Stimulated activated effector memory CD8-positive, alpha-beta T cell treated with anti-CD3 and anti-CD28 coated beads, Interleukin-12 subunit alpha, Interleukin-12 subunit beta, amount 100 ng/mL, for 72 hours (primary cell): ENCODE measurements around the gene RFNG.

Experiments
- ATAC-seq: fragments of 150-1000 bp; cut with Tn5 transposase; 2 replicates; pipeline ENCODE4 v1.10.0; 2021
- DNase-seq, 2 donors: peaks; one replicate each; pipeline ENCODE4 v3.0.0; 2021 to 2022; ENCODE audit warnings: low spot score in 2 of 2
- H3K27ac Mint-ChIP-seq: one replicate; pipeline ENCODE4 v1.8.0; 2022; ENCODE audit warnings: mild to moderate bottlenecking, mixed read lengths
- H3K36me3 Mint-ChIP-seq: one replicate; pipeline ENCODE4 v1.8.0; 2022; ENCODE audit warnings: mild to moderate bottlenecking, mixed read lengths
- H3K4me1 Mint-ChIP-seq: one replicate; pipeline ENCODE4 v1.8.0; 2022; ENCODE audit warnings: mixed read lengths
- H3K4me3 Mint-ChIP-seq: one replicate; pipeline ENCODE4 v1.8.0; 2022; ENCODE audit warnings: mild to moderate bottlenecking, mixed read lengths
- H3K9me3 Mint-ChIP-seq: one replicate; pipeline ENCODE4 v1.8.0; 2022; ENCODE audit warnings: mixed read lengths

The RFNG gene

DNA sequence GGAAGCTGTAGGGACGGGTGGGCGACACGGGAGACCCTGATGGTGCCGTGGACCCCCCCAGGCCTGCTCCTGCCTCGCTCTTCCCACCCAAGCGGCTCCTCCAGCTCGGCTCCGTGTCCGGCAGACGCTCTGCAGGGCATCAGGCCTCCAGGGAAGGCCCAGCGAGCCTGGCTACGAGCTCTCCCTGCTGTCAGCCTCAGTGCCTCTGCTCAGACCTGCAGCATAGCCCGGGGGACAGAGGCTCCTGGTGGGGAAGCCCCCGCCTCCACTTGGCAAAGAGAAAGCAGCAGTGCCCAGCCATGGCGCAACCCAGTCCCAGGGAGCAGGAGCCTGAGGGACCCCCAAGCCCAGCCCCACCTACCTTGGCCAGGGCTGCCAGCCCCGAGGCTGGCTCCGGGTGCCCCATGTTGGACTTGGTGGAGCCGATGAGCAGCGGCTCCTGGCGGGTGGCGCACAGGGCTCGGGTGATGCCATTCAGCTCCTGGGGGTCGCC, 40.5 kb upstream of the RFNG start:
- Mint-ChIP-seq H3K27ac (no peak overlapping the region), H3K36me3 (peaks cover 96% of the 10 kb centered on the region), H3K9me3 (no peaks in the 10 kb centered on the region), H3K4me1 (peaks cover 15% of the 10 kb centered on the region), H3K4me3 (no peak overlapping the region)
- ATAC-seq, result no peak
- no peak for DNase-seq

DNA sequence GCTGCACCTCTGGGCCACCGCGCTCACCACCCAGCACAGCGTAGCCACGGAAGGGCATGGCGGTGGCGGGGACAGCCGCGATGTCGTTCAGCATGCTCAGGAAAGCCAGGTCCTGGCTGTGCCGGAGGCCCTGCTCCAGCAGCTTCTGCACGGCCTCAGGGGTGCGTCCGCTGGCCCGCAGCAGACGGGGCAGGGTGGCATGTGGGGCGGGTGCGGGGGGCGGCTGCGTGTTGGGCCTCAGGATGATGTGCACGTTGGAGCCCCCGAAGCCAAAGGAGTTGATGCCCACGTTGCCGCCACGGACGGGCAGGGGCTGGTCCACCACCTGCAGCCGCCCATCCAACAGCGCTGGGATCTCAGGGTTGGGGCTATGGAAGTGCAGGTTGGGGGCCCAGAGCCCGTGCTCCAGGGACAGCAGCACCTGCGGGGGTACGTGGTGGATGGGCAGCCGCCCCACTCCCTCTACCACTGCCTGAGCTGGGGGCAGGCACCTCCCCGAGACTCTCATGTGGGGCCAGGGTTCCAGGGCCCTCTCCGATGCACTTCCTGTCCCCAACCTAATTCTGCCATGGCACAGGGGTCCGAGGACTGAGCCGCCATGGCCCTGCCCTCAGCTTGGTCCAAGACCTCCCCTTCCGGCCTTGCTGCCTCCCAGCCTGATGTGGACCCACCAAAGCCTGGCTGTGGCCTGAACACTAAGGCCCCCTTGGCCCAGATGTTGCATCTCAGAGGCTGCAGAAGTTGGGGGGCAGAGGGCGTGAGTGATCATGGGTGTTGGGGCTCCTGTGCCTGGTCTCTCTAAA, 39.9 kb upstream of the RFNG start:
- DNase-seq (no peak), ATAC-seq (no peak)
- Mint-ChIP-seq H3K36me3 (peaks cover 96% of the 10 kb centered on the region), H3K9me3 (no peaks in the 10 kb centered on the region), H3K4me3 (no peak overlapping the region), H3K4me1 (peaks cover 12% of the 10 kb centered on the region), H3K27ac (no peak overlapping the region)

DNA sequence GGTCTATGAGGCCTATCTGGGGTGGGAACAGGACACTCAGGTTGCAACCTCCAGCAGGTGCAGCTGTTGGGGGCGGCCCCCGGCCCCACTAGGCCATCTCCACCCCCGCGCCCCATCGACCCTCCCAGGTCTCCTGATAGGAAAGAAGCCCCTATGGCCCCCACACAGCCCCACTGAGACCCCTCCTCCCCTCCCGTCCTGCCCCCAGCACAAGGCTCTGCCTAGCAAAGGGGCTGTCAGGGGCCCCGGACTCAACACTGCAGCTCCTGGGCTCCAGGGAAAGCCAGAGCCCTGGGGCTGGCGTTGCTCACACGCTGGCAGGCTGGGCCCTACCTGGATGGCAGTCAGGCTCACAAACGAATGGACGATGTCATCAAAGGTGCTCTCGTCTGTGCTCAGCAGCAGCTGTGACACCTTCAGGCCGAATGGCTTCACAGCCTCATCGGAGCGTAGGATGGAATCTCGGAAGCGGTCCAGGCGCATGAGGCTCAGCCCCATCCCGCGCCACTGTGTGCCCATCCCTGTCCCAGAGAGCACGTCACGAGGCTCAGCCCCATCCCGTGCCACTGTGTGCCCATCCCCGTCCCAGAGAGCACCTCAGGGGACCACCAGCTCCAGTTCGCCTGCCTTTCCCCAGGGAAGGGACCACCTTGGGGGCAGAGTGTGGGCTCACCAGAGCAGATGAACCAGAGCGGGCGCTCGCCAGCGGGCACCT, 39.1 kb upstream of the RFNG start:
- ATAC-seq, result no peak
- Mint-ChIP-seq H3K4me3 (no peak overlapping the region), H3K9me3 (no peaks in the 10 kb centered on the region), H3K4me1 (peaks cover 5% of the 10 kb centered on the region), H3K36me3 (peaks cover 96% of the 10 kb centered on the region), H3K27ac (no peak overlapping the region)
- no peak for DNase-seq

DNA sequence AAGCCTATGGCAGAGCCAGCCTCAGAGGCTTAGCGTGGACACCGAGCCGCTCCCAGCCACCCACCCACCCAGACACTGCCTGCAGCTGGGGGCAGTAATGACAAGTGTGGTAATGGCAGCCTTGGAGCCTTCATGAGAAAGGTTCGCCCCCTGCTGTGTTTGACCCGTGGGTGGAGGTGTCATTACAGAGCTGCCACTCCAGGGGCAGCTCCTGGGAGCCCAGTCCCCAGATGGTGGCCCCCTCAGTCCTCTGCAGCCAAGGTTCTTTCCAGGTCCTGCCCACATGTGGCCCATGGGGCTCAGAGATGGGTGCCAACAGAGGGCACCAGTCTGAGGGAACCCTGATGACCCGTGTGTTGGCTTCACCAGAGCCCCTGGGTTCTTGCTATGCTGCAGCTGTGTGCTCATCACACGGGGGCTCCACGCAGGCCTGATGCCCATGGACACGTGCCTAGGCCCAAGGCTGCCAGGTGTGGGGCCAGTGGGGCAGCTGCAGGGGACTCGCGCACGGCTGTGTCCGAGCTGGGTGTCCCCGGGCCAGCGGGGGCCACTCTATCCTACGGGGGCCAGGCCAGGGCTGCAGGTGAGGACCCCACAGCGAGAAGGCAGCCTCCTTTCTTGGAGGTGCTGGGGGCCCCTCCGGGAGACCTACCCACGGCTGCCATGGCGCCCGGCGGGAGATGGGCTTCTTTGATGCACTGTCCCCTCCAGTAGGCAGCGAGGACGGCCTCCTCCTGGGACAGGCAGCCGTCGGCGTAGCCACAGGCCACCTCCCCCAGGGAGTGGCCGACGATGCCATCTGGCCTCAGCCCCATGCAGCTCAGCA, 38.3 kb upstream of the RFNG start:
- Mint-ChIP-seq H3K36me3 (peaks cover 92% of the 10 kb centered on the region), H3K27ac (no peak overlapping the region), H3K4me3 (no peak overlapping the region), H3K9me3 (no peaks in the 10 kb centered on the region), H3K4me1 (peaks cover 5% of the 10 kb centered on the region)
- ATAC-seq (no peak), DNase-seq (no peak)

DNA sequence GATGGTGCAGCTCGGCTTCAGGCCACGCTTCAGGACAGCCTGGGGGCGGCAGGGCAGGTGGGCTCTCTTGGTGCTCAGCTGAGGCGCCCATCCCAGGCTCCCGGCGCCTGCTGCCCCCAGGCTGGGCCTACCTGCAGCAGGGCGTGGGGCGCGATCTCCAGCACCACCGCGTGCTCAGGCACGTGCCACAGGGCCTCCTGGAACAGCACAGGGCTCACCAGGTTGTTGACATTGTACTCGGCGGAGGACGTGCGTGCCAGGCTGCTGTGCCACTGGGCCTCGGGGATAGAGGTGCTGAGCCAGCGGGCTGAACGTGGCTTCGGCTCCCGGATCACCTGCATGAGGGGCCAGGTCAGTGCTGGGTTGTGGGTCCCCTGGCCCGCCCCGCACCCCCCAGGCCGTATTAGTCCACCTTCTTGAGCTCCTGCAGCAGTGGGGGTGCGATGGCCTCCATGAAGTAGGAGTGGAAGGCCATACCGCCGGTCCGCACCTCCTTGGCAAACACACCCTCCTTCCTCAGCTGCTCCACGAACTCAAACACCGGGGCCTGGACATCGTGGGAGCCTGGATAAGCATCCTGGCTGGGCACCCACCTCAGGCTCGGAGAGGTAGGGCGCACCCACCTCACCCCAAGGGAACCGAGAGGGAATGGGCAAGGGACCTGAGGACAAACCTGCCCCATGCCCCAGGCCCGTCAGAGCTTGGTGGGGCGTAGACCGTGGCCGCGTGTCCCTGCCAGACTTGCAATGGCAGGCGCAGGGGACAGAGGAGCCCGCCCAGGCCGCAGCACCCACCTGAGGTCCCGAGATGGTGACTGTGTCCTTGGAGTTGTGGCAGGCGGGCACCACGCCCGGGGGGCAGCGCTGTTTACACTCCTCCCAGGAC, 37.5 kb upstream of the RFNG start:
- peaks cover 5% of the 10 kb centered on the region for H3K4me1 Mint-ChIP-seq
- no peaks in the 10 kb centered on the region for H3K9me3 Mint-ChIP-seq
- ATAC-seq (no peak), DNase-seq (no peak)
- no peak overlapping the region for H3K4me3 Mint-ChIP-seq
- peaks cover 92% of the 10 kb centered on the region for H3K36me3 Mint-ChIP-seq
- no peak overlapping the region for H3K27ac Mint-ChIP-seq

DNA sequence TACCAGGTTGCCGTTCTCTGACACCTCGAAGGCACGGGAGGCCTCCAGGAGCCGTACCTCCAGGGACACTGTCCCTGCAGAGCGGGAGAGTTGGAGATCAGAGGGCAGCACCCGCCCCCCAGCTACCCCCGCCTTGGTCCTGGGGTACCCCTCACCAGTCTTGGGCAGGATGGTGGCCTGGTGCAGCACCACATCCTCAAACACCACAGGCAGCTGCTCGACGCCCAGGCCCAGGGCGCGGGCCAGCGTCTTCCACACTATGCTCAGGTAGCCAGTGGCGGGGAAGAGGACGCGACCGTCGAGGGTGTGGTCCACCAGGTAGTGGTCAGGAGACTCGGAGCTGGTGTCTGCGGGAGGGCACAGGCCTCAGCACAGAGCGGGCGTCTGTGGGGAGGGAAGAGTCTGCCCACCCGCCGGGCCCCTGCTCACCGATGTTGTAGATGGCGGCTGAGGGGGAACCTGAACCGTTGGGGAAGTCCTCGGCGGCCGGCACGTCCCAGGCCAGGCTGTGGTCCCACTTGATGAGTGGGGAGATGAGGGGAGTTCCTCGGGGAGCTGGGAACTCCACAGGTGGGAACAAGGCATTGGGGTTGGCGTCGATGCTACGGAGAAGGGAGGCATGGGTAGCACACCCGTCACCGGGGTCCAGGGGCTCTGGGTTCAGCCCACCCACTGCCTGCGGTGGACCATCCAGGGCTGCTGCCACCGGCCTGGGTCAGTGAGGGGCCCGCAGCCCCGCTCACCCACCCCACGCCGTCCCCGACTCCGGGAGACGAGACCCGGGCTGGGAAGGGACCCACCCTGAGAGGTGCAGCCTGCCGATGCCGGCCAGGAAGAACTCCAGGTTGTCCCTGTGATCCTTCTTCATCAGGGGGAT, 36.6 kb upstream of the RFNG start:
- Mint-ChIP-seq H3K4me3 (no peak overlapping the region), H3K27ac (no peak overlapping the region), H3K9me3 (no peaks in the 10 kb centered on the region), H3K36me3 (peaks cover 92% of the 10 kb centered on the region), H3K4me1 (peaks cover 1% of the 10 kb centered on the region)
- DNase-seq (no peak), ATAC-seq (no peak)

DNA sequence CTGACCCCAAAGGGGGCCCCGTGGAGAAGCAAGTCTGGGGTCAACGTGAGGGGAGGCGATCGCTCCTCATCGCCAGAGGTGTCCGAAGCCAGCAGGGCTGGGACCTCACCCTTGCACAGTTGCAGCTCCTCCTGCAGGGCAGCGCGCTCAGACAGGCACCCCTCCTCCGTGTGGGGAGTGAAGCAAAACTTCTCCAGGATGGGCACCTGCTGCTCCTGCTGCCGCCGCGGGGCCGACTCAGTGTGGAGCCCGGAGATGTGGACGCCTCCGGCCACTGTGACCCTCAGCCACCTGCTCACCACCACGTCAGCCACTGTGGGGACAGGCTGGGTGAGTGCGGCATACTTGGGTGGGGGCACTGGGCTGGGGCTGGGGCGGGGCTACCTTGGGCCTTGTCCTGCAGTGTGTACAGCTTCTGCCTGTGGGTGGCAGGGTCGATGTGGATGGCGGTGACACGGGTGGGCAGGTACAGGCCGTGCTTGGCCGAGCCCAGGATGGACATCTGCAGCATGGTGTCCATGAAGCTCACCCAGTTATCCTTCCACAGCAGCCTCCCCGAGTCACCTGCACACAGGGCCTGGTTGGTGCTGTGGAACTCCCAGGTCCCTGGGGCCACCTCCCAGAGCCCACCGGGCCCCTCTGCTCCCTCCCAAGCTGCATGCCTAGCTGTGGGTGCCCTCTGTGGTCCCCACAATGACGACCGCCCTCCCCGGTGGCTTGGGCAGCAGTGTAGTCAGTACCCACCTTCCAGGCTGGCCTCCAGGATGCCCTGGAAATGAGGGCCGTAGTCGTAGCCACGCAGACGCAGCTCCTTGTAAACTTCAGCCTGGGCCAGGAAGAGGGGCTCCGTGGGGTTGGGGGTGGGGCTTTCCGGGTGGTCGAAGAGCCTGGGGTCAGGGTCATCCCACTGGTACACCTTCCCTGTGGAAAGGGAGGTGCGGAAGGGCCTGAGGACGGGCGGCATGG, 35.6 kb upstream of the RFNG start:
- DNase-seq (no peak), ATAC-seq (no peak)
- Mint-ChIP-seq H3K36me3 (peaks cover 92% of the 10 kb centered on the region), H3K27ac (no peak overlapping the region), H3K4me3 (no peak overlapping the region), H3K9me3 (no peaks in the 10 kb centered on the region), H3K4me1 (no peaks in the 10 kb centered on the region)

DNA sequence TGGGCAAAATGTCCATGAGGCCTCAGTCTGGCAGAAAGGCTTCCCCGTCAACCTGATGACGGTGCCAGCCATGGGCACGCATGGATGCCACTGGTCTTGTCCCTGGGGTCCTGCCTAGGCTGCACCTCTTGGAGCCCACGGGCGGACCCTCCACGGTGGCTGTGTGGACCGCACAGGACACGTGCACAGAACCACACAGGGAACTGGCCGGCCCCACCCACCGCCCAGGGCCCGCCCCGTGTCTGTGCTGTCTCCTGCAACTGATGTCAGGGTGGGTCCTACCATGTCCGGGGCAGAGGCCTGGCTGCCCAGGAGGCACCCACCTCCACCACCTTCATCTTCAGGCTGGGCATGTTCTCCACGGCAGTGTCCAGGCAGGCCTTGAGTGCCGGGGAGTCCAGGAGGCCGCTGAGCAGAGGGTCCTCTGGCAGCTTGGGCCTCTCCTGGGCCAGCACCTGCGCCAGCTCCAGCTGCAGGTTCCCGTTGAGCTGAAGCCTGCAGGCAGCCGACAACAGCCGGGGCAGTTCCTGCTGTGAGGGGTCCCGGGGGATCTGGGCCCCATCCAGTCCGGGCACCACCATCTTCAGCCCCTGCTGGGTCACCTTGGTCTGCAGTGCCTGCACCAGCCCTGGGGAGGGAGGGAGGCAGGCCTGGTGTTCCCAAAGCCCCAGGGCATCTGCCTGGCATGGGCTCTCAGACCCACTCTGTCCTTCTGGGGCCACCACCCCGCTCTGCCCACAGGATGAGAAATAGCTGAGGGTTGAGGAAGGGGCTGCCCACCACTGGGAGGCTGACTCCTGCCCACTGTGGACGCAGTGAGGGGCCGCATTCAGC, 34.5 kb upstream of the RFNG start:
- Mint-ChIP-seq H3K36me3 (peaks cover 90% of the 10 kb centered on the region), H3K4me3 (no peak overlapping the region), H3K9me3 (no peaks in the 10 kb centered on the region), H3K4me1 (no peaks in the 10 kb centered on the region), H3K27ac (no peak overlapping the region)
- DNase-seq (no peak), ATAC-seq (no peak)

DNA sequence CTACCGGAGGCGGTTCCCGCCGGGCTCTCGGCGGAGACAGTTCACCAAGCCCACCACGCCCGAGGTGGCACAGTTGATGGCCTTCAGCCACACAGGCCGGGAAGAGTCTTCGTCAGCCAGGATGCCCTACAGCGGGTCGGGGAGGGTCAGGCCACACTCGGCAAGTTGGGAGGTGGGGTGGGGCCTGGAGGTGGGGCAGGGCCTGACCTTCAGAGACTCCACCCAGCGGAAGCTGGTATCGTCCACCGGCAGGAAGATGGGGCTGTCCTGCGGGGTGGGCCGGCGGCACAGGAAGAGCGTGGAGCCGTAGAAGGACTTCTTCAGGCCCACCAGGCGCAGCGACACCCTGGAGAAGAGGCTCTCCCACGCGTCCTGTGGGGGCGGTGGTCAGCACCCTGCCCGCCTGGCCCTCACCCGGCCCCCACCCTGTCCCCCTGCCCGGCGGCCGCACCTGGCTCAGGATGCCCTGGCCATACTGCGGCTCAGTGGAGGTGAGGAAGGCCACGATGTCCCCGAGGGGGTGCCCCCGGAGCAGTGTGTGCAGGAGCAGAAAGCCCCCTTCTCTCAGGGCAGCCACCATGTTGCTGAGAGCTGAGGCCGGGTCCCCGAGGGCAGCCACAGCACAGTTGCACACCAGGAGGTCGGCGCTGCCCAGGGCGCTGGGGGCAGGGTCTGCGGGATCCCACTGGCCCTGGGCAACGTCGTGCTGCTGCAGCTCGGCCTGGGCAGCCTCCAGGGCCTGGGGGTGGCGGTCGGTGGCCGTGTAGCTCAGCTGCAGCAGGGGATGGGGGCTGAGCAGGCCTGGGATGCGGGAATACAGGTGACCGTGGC, 33.6 kb upstream of the RFNG start:
- ATAC-seq (no peak), DNase-seq (no peak)
- Mint-ChIP-seq H3K9me3 (no peaks in the 10 kb centered on the region), H3K4me1 (no peaks in the 10 kb centered on the region), H3K4me3 (no peak overlapping the region), H3K27ac (no peak overlapping the region), H3K36me3 (peaks cover 90% of the 10 kb centered on the region)

DNA sequence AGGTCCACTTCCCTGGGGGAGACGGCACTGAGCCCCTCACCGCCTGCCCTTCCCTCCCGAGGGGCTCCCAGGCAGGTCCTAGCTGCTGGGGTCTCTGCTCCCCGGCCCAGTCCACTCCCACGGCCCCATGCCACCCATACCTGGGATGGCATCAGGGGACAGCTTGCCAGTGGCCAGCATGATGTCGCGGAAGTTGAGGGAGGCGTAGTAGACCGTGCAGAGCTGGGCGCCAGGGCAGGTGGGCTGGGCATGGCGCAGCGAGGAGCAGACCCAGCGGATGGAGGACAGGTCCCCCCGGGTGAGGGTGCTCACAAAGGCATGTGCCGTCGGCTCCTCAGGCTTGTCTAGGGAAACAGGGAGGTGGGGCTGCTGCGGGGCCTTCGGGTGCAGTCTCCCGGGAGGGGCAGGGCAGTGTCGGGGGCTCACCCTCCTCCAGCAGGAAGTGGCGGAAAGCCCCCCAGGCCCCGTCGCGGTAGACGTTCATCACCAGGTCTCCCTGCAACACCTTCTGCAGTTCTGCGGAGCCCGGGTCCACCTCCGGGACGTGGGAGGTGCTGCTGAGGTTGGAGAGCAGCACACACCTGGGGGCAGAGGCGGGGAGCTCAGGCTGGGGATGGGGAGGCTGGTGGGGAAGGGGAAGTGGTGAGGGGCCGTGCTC, 32.9 kb upstream of the RFNG start:
- no peak overlapping the region for H3K4me3 Mint-ChIP-seq
- DNase-seq, result no peak
- ATAC-seq, result no peak
- no peaks in the 10 kb centered on the region for H3K4me1 Mint-ChIP-seq
- H3K36me3 Mint-ChIP-seq, result peaks cover 90% of the 10 kb centered on the region
- no peak overlapping the region for H3K27ac Mint-ChIP-seq
- no peaks in the 10 kb centered on the region for H3K9me3 Mint-ChIP-seq

DNA sequence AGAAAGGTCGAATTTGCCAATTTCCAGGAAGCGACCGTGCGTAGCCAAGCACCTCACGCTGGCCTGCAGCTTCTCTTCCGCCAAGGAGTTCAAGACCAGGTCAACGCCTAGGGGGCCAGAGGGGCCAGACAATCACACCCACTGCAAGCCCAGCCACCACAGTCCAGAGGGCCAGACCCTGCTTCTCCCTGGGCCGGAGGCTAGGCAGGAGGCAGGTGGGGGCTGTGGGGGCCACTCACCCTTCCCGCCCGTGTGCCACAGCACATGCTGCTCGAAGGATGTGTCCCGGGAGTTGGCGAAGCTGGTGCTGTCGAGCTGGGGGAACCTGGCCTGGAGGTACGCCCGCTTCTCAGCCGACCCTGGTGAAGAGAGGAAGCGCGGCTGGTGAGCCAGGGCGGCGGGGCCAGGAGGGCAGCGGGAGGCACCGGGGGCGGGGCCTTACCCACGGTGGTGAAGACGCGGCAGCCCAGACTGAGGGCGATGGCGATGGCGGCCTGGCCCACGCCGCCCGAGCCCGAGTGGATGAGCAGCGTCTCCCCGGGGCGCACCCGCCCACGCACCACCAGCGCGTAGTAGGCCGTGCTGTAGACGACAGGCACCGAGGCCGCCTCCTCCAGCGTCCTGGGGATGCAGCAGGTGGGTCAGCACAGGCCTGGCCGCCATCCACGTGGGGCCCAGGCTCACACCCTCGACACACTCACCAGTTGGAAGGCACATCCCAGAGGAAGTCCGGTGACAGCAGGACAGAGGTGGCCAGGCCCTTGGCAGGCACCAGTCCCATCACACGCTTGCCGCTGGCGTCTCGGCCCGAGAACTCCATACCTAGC, 32.1 kb upstream of the RFNG start:
- Mint-ChIP-seq H3K4me1 (no peaks in the 10 kb centered on the region), H3K36me3 (peaks cover 88% of the 10 kb centered on the region), H3K9me3 (no peaks in the 10 kb centered on the region), H3K27ac (no peak overlapping the region), H3K4me3 (no peak overlapping the region)
- ATAC-seq (no peak), DNase-seq (no peak)
